HG02763 (cell line): ENCODE measurements around the gene FOXP1.

Experiments
- ATAC-seq: cut with Tn5 transposase; IDR thresholded peaks from one replicate; pipeline ENCODE4 v1.9.1; 2021; ENCODE audit warnings: mild to moderate bottlenecking, moderate library complexity; ENCODE audit not compliant: unreplicated experiment

FOXP1 gene

DNA sequence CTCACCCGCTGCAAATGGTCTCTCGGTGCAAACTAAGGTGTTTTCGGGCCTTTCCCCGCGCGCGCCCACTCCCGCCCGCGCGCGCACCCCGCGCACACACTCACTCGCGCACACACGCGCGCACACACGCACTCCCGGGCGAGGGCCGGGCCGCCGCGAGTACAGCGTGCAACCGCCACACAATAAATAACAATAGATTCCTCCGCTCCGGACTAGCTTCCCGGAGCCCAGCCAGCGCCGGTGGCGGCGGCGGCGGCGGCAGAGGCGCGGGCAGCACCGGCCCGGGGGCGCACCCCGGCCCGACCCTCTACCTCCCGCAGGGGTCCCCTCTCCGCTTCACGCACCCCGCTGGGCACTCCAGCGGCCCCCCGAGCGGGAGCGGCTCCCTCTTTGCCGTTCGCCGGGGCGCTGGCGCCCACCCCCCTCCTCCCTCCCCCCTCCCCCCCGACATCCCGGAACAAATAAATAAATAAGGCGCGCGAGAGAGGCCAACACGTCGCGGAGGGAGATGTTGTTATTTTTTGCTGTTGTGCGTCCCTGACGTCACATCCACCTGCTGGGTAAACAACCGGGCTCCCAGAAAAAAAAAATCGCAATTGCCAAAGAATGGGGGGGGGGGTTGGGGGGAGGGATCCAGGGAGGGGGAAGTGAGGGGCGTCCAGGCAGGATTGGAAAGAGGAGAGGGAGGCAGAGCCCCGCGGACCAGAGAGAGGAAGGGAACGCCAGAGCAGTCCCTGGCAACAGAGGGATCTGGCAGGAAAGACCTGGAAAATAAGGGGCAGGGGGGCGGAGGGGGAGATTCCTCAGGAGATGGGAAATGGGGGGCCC, at the start of gene FOXP1:
Gene FOXP1, minus strand, starts transcription at position 163 of the 828 bp plus-strand sequence. CDS start 385,347 bp downstream, outside the sequence.
- ATAC-seq, result peak; percentile 34

DNA sequence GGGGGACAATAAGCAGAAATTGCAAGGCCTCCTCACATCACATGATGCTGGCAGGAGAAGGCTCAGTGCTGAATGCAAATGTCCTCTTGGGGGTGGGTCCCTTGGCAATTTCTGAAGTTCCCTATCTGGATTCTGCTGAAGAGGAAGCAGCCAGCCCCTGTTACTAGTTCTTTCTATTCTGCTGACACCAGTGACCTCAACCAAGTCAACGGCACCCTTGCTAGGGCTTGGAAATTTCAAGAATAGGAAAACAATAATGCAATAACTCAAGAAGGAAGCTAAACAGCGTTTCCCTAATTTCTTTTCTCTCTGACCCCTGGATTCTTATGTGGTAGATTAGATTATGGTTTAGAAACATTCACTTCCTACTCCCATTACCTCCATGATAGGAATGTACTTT, 46.2 kb upstream of the FOXP1 start:
- no peak for ATAC-seq

GRCh38 chr3:71629289-71629688, 45.8 kb upstream of the FOXP1 start:
- ATAC-seq, result no peak

GRCh38 chr3:71628522-71628921, 45.0 kb upstream of the FOXP1 start:
- ATAC-seq, result no peak

- no peak for ATAC-seq
These were observed 42.1 kb upstream of the FOXP1 start for GRCh38 chr3:71625676-71626075.

DNA sequence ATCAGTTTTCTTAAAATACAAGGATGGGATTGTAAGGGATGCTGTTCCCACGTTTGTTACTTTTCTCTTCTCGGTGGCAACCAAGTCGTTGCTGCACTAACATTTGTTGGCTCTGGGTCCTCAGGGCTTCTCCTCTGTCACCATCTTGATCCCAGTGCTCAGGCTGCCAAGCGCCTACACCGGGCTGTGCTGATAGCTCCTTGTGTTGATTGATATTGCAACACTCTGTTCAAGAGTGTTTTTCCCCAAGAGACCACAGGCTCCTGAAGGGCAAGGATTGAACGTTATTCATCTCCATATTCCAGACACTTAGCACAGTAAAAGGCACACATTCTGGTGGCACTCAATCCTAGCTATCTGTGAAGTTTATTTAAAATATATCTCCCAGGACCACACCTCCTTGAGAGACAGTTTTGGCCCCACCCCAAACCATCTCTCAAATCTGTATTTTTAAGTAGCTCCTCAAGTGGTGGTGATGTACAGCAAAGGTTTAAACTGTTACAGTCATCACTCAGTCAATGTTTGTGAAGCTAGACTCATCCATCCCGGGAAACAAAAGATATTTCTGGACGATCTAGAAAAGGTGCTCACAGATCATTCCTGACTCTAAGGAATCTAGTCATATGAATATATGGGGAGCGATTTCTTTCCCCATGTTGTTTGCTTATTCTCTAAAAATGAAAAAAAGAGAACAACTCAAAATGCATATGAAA, 38.5 kb upstream of the FOXP1 start:
- no peak for ATAC-seq

DNA sequence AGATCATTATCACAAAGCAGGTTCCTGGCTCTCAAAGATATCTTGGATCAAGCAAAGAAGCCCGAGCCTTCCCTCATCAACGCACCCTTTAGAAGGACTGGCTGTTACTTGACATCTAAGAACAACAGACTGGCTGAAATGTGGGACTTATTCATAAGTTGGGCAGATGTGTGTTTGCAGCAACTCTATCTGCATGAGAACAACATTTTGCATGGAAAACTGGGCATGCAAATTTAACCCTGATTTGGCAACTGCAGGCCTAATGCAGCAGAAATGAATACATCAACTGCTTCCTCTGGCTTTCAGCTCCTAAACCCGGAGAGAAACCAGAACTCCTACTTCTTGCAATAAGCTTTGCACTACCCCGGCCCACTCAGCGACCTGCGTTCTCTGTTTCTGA, 35.0 kb upstream of the FOXP1 start:
- no peak for ATAC-seq

DNA sequence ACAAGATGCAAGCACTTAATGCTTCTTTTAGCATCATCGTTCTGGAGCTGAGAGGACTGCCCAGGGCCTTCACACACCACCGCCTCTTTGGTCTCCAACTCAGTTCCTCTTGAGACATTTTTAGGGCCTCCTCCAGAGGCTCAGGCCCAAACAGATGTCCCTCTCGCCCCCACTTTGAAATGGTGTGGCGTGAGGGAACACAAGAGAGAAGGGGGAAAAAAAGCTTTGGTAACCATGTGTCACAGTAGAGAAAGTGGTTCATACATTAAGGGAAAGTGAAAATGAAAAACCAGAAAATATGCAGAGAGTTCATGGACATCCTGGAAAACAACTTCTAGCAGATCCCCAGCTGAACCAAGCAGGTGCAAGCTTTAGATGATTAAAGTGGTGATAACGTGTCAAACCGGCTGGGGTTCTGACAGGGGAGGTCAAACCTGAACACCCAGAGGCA, 33.1 kb upstream of the FOXP1 start:
- no peak for ATAC-seq

DNA sequence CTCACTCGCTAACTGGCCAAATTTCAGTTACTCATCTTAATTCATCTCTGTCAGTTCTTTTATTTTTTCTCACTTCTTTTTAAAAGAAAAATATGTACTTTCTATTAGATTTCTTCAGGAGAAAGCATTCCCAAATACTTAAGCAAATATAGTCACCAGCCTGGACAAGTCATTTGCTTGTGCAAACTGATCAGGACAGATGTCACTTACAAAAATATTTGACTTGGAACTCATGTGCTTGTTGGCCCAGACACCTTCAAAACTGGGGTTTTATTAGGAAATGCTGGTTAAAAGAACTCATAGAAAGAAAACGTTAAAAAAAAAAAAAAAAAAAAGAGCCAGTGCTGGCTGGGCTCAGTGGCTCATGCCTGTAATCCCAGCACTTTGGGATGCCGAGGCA, 31.3 kb upstream of the FOXP1 start:
- no peak for ATAC-seq

- ATAC-seq, result no peak
These were observed 30.9 kb upstream of the FOXP1 start for GRCh38 chr3:71614426-71614825.

DNA sequence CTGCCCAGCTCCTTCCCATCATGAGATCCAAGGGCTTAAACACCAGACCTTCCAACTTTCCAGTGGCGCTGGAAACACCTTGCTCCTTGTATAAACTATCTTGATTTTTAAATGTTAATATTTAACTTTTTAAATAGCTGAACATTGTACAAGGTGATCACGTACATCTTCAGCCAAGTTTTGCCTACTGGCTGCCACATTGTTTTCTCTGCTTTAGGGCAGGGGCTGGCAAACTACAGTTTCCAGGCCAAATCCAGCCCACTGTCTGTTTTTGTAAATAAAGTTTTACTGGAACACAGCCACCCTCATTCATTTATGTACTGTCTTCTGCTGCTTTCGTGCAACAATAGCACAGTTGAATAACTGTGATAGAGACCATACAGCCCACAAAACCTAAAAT, 27.6 kb upstream of the FOXP1 start:
- ATAC-seq, result no peak

GRCh38 chr3:71607364-71607763, 23.8 kb upstream of the FOXP1 start:
- no peak for ATAC-seq

GRCh38 chr3:71606582-71606981, 23.1 kb upstream of the FOXP1 start:
- ATAC-seq, result no peak

DNA sequence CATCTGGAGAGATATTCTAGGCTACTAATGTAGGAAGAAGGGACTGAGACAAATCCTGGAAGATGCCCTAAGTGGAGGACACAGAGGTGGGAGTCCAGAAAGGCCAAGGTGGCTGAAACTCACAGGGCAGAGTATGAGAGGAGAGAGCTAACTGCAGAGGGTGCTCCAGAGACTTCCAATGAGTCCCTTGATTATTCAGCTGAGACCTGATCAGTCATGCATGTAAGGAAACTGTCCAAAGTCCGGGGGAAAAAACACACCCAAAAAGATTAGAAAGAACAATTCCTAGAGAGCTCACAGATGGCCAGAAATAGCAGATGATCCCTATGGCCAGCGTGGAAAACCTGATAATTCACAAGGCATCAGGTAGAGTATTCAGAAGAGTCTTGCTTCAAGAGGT, 18.7 kb upstream of the FOXP1 start:
- no peak for ATAC-seq

DNA sequence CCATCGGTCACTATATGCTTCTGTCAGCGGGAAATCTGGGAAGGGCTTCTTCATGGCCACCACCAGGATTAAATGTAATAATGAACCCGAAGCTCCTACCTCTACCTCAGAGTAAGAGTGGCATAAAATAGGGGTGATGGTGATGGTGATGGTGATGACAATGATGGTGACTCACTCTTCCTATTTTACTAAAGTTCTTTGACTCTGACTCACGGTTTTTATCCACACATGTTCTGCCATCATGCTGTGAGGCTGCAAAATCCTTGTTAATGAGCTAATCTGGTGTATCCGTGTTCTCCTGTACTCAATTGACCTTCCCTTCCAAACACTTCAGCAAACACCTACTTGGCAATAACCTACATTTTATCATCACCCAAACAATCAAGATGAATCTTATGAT, 18.3 kb upstream of the FOXP1 start:
- ATAC-seq, result no peak

GRCh38 chr3:71600646-71601288, 17.2 kb upstream of the FOXP1 start:
- no peak for ATAC-seq

DNA sequence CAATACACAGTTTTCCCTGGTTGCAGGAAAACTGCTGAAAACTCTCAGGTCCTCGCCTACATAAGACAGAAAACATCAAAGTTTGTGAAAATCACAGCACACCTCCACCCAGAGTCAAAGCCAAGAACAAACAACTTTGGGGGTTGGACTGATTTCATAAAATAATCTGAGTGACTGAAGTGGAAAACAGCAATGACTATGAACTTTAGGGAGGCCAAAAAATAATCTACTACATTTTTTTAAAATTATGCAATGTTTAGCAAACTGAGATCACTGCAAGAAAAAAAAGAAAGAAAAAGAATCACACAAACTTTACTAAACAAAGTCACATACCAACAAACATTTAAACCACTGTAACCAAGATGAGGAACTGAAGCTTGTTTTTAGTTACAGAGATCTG, 15.9 kb upstream of the FOXP1 start:
- ATAC-seq, result no peak

- ATAC-seq, result no peak
These were observed 14.8 kb upstream of the FOXP1 start for GRCh38 chr3:71598292-71598691.

DNA sequence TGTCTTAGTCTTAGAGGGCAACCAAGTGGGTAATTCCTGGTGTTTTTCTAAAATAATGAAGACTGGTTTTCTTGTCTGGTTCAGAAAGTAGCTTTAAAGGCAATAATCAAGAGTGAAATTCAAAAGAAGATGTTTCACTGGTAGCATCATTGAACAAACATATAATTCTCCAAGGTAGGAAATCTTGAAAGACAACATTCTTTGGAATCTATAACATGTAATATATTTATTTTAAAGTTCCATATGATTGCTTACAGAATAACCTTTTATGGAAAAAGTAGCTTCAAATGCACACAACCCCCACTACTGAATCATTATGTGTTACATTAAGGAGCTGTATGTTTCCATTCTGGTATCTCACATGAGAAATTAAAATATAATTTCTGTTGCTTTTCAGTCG, 13.8 kb upstream of the FOXP1 start:
- ATAC-seq, result no peak

DNA sequence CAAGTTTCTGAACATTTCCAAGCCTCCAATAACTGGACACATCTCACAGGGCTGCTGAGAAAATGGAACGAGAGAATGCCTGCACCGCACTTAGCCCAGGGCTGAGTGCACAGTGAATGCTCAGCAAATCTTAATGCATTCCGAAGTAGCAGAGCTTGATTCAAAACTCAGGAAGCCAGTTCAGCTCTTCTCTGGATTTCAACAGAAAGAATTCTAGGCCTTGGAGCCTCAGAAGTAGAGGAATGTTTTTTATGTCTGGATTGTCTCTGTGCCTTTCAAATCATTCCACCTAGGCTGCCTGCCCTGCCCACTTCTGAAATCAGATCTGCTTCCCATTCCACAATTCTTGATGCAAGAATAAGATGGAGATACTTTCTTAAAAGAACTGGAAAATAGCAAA, 9.6 kb upstream of the FOXP1 start:
- no peak for ATAC-seq

DNA sequence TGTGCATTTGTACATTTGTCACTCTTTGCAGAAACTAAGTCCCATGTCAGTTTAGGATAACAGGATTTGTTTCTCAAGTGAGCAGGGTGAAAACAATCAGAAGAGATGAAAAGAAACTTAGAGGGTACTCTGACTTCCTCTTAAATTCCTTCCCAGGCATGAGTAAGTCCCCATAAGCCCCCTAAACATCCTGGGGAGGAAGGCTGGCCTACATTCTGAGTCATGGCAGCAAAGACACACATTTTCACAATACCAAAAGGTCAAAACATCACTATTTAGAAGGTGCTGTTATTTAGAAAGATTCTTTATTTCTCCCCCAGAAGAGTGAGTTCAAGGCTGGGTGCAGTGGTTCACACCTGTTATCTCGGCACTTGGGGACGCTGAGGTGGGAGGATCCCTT, 7.6 kb upstream of the FOXP1 start:
- no peak for ATAC-seq

GRCh38 chr3:71589132-71589531, 5.6 kb upstream of the FOXP1 start:
- ATAC-seq, result no peak
